Fibroblast of skin of right biceps (primary cell): ENCODE results near the gene ARHGEF7.

ENCODE experiments used
- DNase-seq: peaks from one replicate; pipeline ENCODE4 v3.0.0-alpha.2; 2013

Gene ARHGEF7

GRCh38 chr13:111202156-111202621 lies 87.1 kb downstream of the ARHGEF7 start:
- no peak for DNase-seq

GRCh38 chr13:111202745-111203144 lies 87.6 kb downstream of the ARHGEF7 start:
- DNase-seq: peak; percentile 92

GRCh38 chr13:111203736-111204389 lies 88.8 kb downstream of the ARHGEF7 start:
- no peak for DNase-seq

GRCh38 chr13:111204438-111205177 lies 89.5 kb downstream of the ARHGEF7 start:
- peak; percentile 77 for DNase-seq

- DNase-seq: no peak
These were observed 91.0 kb downstream of the ARHGEF7 start for GRCh38 chr13:111206148-111206547.

- no peak for DNase-seq
These were observed 94.5 kb downstream of the ARHGEF7 start for GRCh38 chr13:111209613-111210012.

GRCh38 chr13:111210091-111210490 lies 95.0 kb downstream of the ARHGEF7 start:
- DNase-seq: no peak

GRCh38 chr13:111210544-111211469 lies 95.7 kb downstream of the ARHGEF7 start:
- peak; percentile 93 for DNase-seq

- peak; percentile 85 for DNase-seq
These were observed 96.8 kb downstream of the ARHGEF7 start for GRCh38 chr13:111211789-111212516.

GRCh38 chr13:111212517-111212873 lies 97.4 kb downstream of the ARHGEF7 start:
- DNase-seq: no peak

GRCh38 chr13:111213964-111214726 lies 99.0 kb downstream of the ARHGEF7 start:
- no peak for DNase-seq

- DNase-seq: no peak
These were observed 100.3 kb downstream of the ARHGEF7 start for GRCh38 chr13:111215081-111216047.

- peak; percentile 48 for DNase-seq
These were observed 101.3 kb downstream of the ARHGEF7 start for GRCh38 chr13:111216166-111216960.

GRCh38 chr13:111217641-111218040 lies 102.5 kb downstream of the ARHGEF7 start:
- no peak for DNase-seq

- DNase-seq: peak; percentile 72
These were observed 104.2 kb downstream of the ARHGEF7 start for GRCh38 chr13:111219280-111219679.

GRCh38 chr13:111219950-111220349 lies 104.8 kb downstream of the ARHGEF7 start:
- no peak for DNase-seq

GRCh38 chr13:111225166-111225565 lies 110.1 kb downstream of the ARHGEF7 start:
- DNase-seq: no peak

GRCh38 chr13:111225810-111226546 lies 110.9 kb downstream of the ARHGEF7 start:
- no peak for DNase-seq

- DNase-seq: peak; percentile 11
These were observed 112.3 kb downstream of the ARHGEF7 start for GRCh38 chr13:111227405-111227804.
